Heart left ventricle (tissue), 16 donors: Measurements from ENCODE around the gene ASH1L. TPM values are rescaled to one million over a fixed set of nuclear protein-coding genes. Genes with fewer than 3 reads are reported as not detected.

ENCODE experiments used
- ATAC-seq, 4 donors: fragments of 200-7000 bp; cut with Tn5 transposase; one replicate each; pipeline ENCODE4 v1.9.1; 2020 to 2022; ENCODE audit warnings: moderate library complexity in 4 of 4, mild to moderate bottlenecking in 3 of 4, moderate number of reproducible peaks in 1 of 4
- DNase-seq, 5 donors: peaks; one replicate each; pipeline ENCODE4 v3.0.0-alpha.2; 2020
- H3K27ac ChIP-seq, 12 donors: fragments of 200-600 bp; sonication (generic) in 4 of 12; one replicate each; pipeline versions ENCODE4 v1.5.0 to v1.8.0; 2016 to 2022; ENCODE audit warnings: mild to moderate bottlenecking in 2 of 12
- H3K27me3 ChIP-seq, 9 donors: fragments of 200-600 bp; sonication (generic) in 2 of 9; one replicate each; pipeline versions ENCODE4 v1.5.1 to v1.8.0; 2016 to 2022; ENCODE audit warnings: mild to moderate bottlenecking in 3 of 9
- H3K36me3 ChIP-seq, 9 donors: fragments of 200-600 bp; sonication (generic) in 2 of 9; one replicate each; pipeline versions ENCODE4 v1.5.0 to v1.8.0; 2018 to 2022; ENCODE audit warnings: mild to moderate bottlenecking in 2 of 9
- H3K4me1 ChIP-seq, 12 donors: fragments of 200-600 bp; sonication (generic) in 4 of 12; one replicate each; pipeline versions ENCODE4 v1.5.0 to v1.8.0; 2016 to 2022; ENCODE audit warnings: mild to moderate bottlenecking in 3 of 12
- H3K4me3 ChIP-seq, 12 donors: fragments of 200-600 bp; sonication (generic) in 4 of 12; one replicate each; pipeline versions ENCODE4 v1.5.0 to v1.8.0; 2017 to 2022; ENCODE audit warnings: mild to moderate bottlenecking in 9 of 12, moderate library complexity in 4 of 12
- H3K9me3 ChIP-seq, 12 donors: fragments of 200-600 bp; sonication (generic) in 4 of 12; one replicate each; pipeline versions ENCODE4 v1.5.0 to v1.8.0; 2016 to 2022; ENCODE audit warnings: mild to moderate bottlenecking in 1 of 12
- POLR2A ChIP-seq, 2 donors: fragments of 450-650 bp; IDR thresholded peaks; one replicate each; pipeline ENCODE4 v1.6.1; 2017; ENCODE audit warnings: antibody characterized with exemption in 2 of 2, mild to moderate bottlenecking in 2 of 2, moderate library complexity in 2 of 2
- WGBS, 4 donors: extraction: QIAGEN DNeasy Blood & Tissue Kit in 2 of 4; methylation state at CpG; one replicate each; pipeline versions ENCODE4 v1.1.5 to v1.1.7; 2013 to 2018; 5-methylcytosine and 5-hydroxymethylcytosine counted together
- intact Hi-C, 10 donors: fragments of 100-400 bp; cut with DNase I; formaldehyde crosslinking; loops; one replicate each; pipeline versions ENCODE4 v1.11.1 to v1.14.2; 2022
- polyA plus RNA-seq, 2 donors: library from polyadenylated mRNA; stranded (reverse); fragments of 200-250 nt; gene quantifications; one replicate each; pipeline ENCODE4 v1.2.3, GENCODE V29; 2013
- total RNA-seq, 9 donors: library from RNA; depleted of rRNA in 2 of 9; stranded (reverse); fragments of >200 nt in 2 of 9; fragmentation: NEBNext Ultra II Directional in 3 of 9; extraction: Animal tissue kit (Norgen Biotek cat#: 25700) in 3 of 9; gene quantifications; one replicate each; pipeline versions ENCODE4 v1.1.0 to v1.2.4, GENCODE V29; 2016 to 2023
- TF ChIP-seq, protein P1 (sequence below), 12 donors: fragments of 200-600 bp; sonication (generic) in 4 of 12; IDR thresholded peaks; one replicate each; pipeline versions ENCODE4 v1.5.0 to v1.8.0; 2018 to 2022; ENCODE audit warnings: antibody characterized with exemption in 12 of 12, mild to moderate bottlenecking in 5 of 12
- donor health status: ischemic (EF 13 %, LVEDD 7.1; RV severe dilation, severe dysfunction).
- donor health status: healthy with polysubstance abuse.
- donor health status: DM: no; HTN: yes; CAD: no.
- donor health status: DM: no; HTN: no; CAD: no.
- donor health status: ischemic (EF 25% LVEDD 6.9; RV normal size, moderate dysfunction).
- donor health status: ischemic (EF 25% LVEDD 5.7; RV mildly dilated, moderate dysfunction).
- donor health status: healthy.
- donor health status: DM: yes; HTN: yes; CAD: no.
- donor health status: ischemic (EF 35%, LVEDD 5.7; RV mildly dilated, moderate dysfunction).
- donor health status: nonischemic (EF 11% LVEDD 7.7; RV severe dilation, severe dysfunction).
- donor health status: DM: yes; HTN: yes; CAD: no.
- donor health status: PGD.
- donor health status: ischemic (EF 29% LVEDD 5.4; RV normal size, mild dysfunction).
- donor health status: nonischemic (EF 23%, LVEDD 6.1; RV moderate dilation, normal function).

Gene ASH1L
- total and polyA plus RNA-seq, 11 donors = 9.3 to 56.0 (median 43.7) TPM

GRCh38 chr1:155471891-155472290, 90.7 kb downstream of the ASH1L start:
- WGBS, 4 donors = 96 to 99% (median 97%) methylated on average over 5 of the region's 5 CpGs
- Histone ChIP-seq H3K9me3 (peaks cover 0 to 14% (median 3%) of the 10 kb centered on the region in 12 donors), H3K27ac (no peak overlapping the region), H3K4me1 (peaks cover 0 to 36% (median 16%) of the 10 kb centered on the region in 12 donors), H3K27me3 (no peaks in the 10 kb centered on the region), H3K36me3 (peaks cover 0 to 13% (median 0%) of the 10 kb centered on the region in 9 donors), H3K4me3 (no peak overlapping the region)
- no peak for ATAC-seq
- TF ChIP-seq, protein P1, sequence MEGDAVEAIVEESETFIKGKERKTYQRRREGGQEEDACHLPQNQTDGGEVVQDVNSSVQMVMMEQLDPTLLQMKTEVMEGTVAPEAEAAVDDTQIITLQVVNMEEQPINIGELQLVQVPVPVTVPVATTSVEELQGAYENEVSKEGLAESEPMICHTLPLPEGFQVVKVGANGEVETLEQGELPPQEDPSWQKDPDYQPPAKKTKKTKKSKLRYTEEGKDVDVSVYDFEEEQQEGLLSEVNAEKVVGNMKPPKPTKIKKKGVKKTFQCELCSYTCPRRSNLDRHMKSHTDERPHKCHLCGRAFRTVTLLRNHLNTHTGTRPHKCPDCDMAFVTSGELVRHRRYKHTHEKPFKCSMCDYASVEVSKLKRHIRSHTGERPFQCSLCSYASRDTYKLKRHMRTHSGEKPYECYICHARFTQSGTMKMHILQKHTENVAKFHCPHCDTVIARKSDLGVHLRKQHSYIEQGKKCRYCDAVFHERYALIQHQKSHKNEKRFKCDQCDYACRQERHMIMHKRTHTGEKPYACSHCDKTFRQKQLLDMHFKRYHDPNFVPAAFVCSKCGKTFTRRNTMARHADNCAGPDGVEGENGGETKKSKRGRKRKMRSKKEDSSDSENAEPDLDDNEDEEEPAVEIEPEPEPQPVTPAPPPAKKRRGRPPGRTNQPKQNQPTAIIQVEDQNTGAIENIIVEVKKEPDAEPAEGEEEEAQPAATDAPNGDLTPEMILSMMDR (IDR thresholded peaks at IDR 0.05) = no peak
- TF ChIP-seq POLR2A (IDR thresholded peaks at IDR 0.05) = no peak
- intact Hi-C loops = no loop called here
- DNase-seq = no peak

GRCh38 chr1:155471026-155471425, 91.6 kb downstream of the ASH1L start:
- ATAC-seq (no peak), DNase-seq (no peak)
- intact Hi-C loops = no loop called here

DNA sequence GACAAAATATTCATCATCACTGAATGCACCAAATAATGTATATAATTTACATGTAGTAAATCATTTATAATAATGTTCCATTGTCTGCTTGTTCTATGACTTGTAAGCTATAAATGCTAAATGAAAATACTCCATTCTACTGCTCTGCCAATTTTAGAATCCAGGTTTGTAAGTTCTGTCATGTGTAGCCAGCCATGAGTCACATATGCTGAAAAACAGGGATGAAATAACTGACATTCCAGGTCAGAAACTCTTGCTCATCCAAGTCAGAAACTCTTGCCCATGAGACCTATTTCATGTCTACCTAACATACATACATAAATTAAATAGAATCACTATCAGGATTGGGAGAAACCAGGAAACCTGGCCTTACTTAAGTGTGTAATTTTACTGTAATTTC, 95.6 kb downstream of the ASH1L start:
- TF ChIP-seq, protein P1 (IDR thresholded peaks at IDR 0.05) = no peak
- Histone ChIP-seq H3K4me3 (no peak overlapping the region), H3K9me3 (peaks cover 0 to 12% (median 3%) of the 10 kb centered on the region in 12 donors), H3K27ac (peak overlapping the region in 1 of 12 donors; percentile 46), H3K4me1 (peaks cover 0 to 36% (median 13%) of the 10 kb centered on the region in 12 donors), H3K36me3 (peaks cover 0 to 28% (median 2%) of the 10 kb centered on the region in 9 donors), H3K27me3 (no peaks in the 10 kb centered on the region)
- peak in 1 of 4 donors; percentile 24 for ATAC-seq
- no peak for DNase-seq
- intact Hi-C loops = no loop called here

More at GRCh38 chr1:155471026-155471425, 91.6 kb downstream of the ASH1L start:
- H3K27me3 ChIP-seq = no peaks in the 10 kb centered on the region
- H3K4me1 ChIP-seq = peaks cover 0 to 39% (median 24%) of the 10 kb centered on the region in 12 donors
- TF ChIP-seq, protein P1 (IDR thresholded peaks at IDR 0.05) = no peak
- no peak for TF ChIP-seq POLR2A (IDR thresholded peaks at IDR 0.05)
- peaks cover 0 to 14% (median 3%) of the 10 kb centered on the region in 12 donors for H3K9me3 ChIP-seq
- H3K4me3 ChIP-seq = no peak overlapping the region
- H3K36me3 ChIP-seq = peaks cover 0 to 13% (median 0%) of the 10 kb centered on the region in 9 donors
- WGBS, 4 donors = 90 to 95% (median 94%) methylated on average over 3 of the region's 3 CpGs
- H3K27ac ChIP-seq = no peak overlapping the region

- no peak overlapping the region for H3K4me3 ChIP-seq
- H3K9me3 ChIP-seq = peaks cover 0 to 7% (median 2%) of the 10 kb centered on the region in 12 donors
- WGBS, 4 donors = 93 to 97% (median 95%) methylated on average over 1 of the region's 1 CpG
- no peak for DNase-seq
- intact Hi-C loops = no loop called here
- H3K36me3 ChIP-seq = peaks cover 0 to 25% (median 5%) of the 10 kb centered on the region in 9 donors
- TF ChIP-seq, protein P1 (IDR thresholded peaks at IDR 0.05) = no peak
- no peak for TF ChIP-seq POLR2A (IDR thresholded peaks at IDR 0.05)
- H3K27me3 ChIP-seq = no peaks in the 10 kb centered on the region
- ATAC-seq = no peak
- peak overlapping the region in 1 of 12 donors; percentile 46 for H3K27ac ChIP-seq
- peaks cover 0 to 36% (median 13%) of the 10 kb centered on the region in 12 donors for H3K4me1 ChIP-seq
Measured at GRCh38 chr1:155466617-155466972, 96.0 kb downstream of the ASH1L start.
